GM18502 (cell line): ENCODE measurements around the gene RNF13.
A peak's percentile ranks its signal among the peaks of the same experiment; 100 is the strongest.
"Not testable (repeated sequence)": the region's sequence is repeated elsewhere in the genome, so short reads cannot be mapped to it uniquely, and the experiment has no call there.

Experiments
- ATAC-seq: cut with Tn5 transposase; IDR thresholded peaks from one replicate; pipeline ENCODE4 v1.9.1; 2021; ENCODE audit warnings: mild to moderate bottlenecking; ENCODE audit not compliant: unreplicated experiment, poor library complexity

Gene RNF13

GRCh38 chr3:149833241-149833640 is 20.2 kb downstream of the RNF13 start:
- no peak for ATAC-seq

- ATAC-seq = not testable (repeated sequence)
These were observed 25.5 kb downstream of the RNF13 start for GRCh38 chr3:149838491-149838890.

GRCh38 chr3:149839469-149839868 is 26.5 kb downstream of the RNF13 start:
- ATAC-seq = not testable (repeated sequence)

GRCh38 chr3:149839896-149840295 is 26.9 kb downstream of the RNF13 start:
- ATAC-seq = no peak

- no peak for ATAC-seq
These were observed 30.5 kb downstream of the RNF13 start for GRCh38 chr3:149843502-149843901.

GRCh38 chr3:149844091-149844490 is 31.1 kb downstream of the RNF13 start:
- no peak for ATAC-seq

GRCh38 chr3:149845570-149846244 is 32.7 kb downstream of the RNF13 start:
- no peak for ATAC-seq

GRCh38 chr3:149848238-149848637 is 35.2 kb downstream of the RNF13 start:
- ATAC-seq = no peak

GRCh38 chr3:149848688-149849087 is 35.7 kb downstream of the RNF13 start:
- ATAC-seq = no peak

GRCh38 chr3:149850787-149851584 is 38.0 kb downstream of the RNF13 start:
- ATAC-seq = no peak

- no peak for ATAC-seq
These were observed 45.9 kb downstream of the RNF13 start for GRCh38 chr3:149858911-149859310.

GRCh38 chr3:149860881-149861280 is 47.9 kb downstream of the RNF13 start:
- no peak for ATAC-seq

GRCh38 chr3:149867563-149867962 is 54.5 kb downstream of the RNF13 start:
- ATAC-seq = no peak

- no peak for ATAC-seq
These were observed 58.8 kb downstream of the RNF13 start for GRCh38 chr3:149871855-149872254.

- no peak for ATAC-seq
These were observed 59.6 kb downstream of the RNF13 start for GRCh38 chr3:149872589-149872988.

- ATAC-seq = no peak
These were observed 64.7 kb downstream of the RNF13 start for GRCh38 chr3:149877668-149878067.

GRCh38 chr3:149879872-149880271 is 66.9 kb downstream of the RNF13 start:
- peak; percentile 71 for ATAC-seq

GRCh38 chr3:149881879-149882278 is 68.9 kb downstream of the RNF13 start:
- no peak for ATAC-seq

GRCh38 chr3:149883134-149883533 is 70.1 kb downstream of the RNF13 start:
- no peak for ATAC-seq

- ATAC-seq = not testable (repeated sequence)
These were observed 70.8 kb downstream of the RNF13 start for GRCh38 chr3:149883860-149884259.

- ATAC-seq = not testable (repeated sequence)
These were observed 71.8 kb downstream of the RNF13 start for GRCh38 chr3:149884848-149885247.

- ATAC-seq = no peak
These were observed 73.9 kb downstream of the RNF13 start for GRCh38 chr3:149886957-149887356.
